ENCODE data around the gene ZP1.

Gene ZP1

DNA sequence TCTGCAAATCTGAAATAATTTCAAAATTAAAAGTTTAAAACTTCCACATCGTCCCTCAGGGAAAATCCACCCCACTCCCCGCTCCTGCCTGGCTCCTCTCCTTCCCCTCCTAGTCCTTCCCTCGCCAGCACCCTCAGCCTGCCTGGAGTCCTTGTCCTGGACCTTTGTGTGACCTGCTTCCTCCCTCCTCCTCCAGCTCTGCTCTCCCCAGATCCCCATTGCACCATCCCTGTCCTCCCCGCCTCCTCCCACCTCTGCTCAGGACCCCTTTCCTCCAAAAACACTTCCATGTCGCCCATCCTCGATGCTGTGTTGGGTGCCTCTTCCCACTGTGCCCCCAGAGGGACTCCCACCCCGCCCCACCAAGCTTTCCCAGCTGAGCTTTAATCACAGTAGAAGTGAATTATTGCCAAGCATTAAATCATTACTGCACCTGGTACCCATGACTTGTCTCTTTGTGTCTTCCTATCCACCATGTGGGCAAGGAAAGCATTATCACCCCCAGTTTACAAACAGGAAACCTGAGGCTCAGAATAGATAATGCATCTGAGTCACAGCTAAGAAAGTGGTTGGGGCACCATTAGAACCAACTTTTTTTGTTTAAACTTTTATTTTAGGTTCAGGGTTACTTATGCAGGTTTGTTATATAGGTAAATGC, 2.4 kb upstream of the ZP1 start:
- TF ChIP-seq, protein P1, sequence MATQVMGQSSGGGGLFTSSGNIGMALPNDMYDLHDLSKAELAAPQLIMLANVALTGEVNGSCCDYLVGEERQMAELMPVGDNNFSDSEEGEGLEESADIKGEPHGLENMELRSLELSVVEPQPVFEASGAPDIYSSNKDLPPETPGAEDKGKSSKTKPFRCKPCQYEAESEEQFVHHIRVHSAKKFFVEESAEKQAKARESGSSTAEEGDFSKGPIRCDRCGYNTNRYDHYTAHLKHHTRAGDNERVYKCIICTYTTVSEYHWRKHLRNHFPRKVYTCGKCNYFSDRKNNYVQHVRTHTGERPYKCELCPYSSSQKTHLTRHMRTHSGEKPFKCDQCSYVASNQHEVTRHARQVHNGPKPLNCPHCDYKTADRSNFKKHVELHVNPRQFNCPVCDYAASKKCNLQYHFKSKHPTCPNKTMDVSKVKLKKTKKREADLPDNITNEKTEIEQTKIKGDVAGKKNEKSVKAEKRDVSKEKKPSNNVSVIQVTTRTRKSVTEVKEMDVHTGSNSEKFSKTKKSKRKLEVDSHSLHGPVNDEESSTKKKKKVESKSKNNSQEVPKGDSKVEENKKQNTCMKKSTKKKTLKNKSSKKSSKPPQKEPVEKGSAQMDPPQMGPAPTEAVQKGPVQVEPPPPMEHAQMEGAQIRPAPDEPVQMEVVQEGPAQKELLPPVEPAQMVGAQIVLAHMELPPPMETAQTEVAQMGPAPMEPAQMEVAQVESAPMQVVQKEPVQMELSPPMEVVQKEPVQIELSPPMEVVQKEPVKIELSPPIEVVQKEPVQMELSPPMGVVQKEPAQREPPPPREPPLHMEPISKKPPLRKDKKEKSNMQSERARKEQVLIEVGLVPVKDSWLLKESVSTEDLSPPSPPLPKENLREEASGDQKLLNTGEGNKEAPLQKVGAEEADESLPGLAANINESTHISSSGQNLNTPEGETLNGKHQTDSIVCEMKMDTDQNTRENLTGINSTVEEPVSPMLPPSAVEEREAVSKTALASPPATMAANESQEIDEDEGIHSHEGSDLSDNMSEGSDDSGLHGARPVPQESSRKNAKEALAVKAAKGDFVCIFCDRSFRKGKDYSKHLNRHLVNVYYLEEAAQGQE (IDR thresholded peaks at IDR 0.05; ENCODE audit: insufficient read depth in 1 of 2, low read depth in 2 of 2, low read length in 2 of 2): no peak
- no peak for TF ChIP-seq TAF1 (IDR thresholded peaks at IDR 0.05; ENCODE audit: borderline replicate concordance, insufficient read depth, low read length)
- no peak for TF ChIP-seq SIN3A (IDR thresholded peaks at IDR 0.05; ENCODE audit: borderline replicate concordance, insufficient read depth, low read length)
- TF ChIP-seq FOXP2 (optimal IDR thresholded peaks at IDR 0.05; ENCODE audit: borderline replicate concordance, extremely low read depth, extremely low read length, insufficient read depth): no peak
- TF ChIP-seq POLR2AphosphoS5 (IDR thresholded peaks at IDR 0.05; ENCODE audit: low read depth, low read length): no peak

DNA sequence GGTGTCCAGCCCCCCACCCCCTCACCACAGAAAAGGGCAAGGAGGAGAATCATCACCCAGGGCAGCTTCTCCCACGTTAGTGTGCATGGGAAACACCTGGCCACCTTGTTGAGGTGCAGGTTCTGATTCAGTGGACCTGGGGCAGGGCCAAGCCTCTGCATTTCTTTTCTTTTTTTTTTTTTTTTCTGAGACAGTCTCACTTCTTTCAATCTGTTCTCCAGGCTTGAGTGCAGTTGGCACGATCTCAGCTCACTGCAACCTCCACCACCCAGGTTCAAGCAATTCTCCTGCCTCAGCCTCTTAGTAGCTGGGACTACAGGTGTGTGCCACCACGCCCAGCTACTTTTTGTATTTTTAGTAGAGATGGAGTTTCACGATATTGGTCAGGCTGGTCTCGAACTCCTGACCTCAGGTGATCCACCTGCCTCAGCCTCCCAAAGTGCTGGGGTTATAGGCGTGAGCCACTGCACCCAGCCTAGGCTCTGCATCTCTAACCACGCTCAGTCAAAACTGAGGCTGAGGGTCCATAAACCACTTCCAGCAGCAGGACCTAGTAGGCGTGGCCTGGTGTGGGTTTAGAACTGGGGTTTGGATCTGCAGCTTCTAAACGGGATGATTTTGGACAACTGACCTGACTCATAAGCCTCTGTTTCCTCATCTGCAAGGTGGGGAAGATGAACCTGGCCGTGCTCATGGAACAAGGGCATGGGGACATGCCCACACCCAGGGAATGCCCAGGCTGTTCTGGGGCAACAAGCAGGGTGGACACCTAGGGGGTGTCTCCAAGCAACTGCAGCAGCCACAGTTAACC, 734 bp downstream of the ZP1 start:
- no peak for TF ChIP-seq FOXP2 (optimal IDR thresholded peaks at IDR 0.05; ENCODE audit: borderline replicate concordance, extremely low read depth, extremely low read length, insufficient read depth)

DNA sequence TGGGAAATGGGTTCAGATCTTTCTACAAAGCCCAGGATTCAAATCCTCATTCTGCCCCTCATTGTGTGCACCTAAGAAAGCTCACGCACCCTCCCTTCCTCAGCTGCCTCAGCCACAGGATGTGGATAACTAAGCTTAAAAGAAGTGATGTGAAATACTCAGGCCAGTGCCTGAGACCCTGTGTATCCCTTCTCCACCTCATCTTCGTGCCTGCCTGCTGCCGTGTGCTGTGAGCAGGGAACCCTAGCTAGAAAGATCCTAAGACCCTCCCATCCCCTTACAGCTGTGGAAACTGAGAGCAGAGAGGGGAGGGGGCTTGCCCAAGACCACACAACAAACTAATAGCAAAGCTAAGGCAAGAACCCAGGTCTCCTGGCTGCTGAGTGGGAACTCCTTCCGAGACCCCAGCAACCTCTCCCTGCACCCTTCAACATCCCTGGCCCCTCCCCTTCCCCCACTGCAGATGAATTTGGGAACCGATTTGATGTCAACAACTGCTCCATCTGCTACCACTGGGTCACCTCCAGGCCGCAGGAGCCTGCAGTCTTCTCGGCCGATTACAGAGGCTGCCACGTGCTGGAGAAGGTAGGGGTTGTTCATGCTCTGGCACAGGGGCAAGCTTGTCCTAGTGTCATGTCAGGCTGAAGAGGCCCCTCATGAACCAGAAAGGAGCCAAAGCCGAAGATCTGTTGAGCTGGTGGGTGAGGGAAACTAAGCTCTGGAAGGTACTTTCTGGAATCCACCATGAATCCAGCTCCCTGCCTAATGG, 1.5 kb downstream of the ZP1 start:
- TF ChIP-seq TAF1 (IDR thresholded peaks at IDR 0.05; ENCODE audit: borderline replicate concordance, insufficient read depth, low read length): no peak
- no peak for TF ChIP-seq POLR2AphosphoS5 (IDR thresholded peaks at IDR 0.05; ENCODE audit: low read depth, low read length)
- TF ChIP-seq SIN3A (IDR thresholded peaks at IDR 0.05; ENCODE audit: borderline replicate concordance, insufficient read depth, low read length): no peak
- no peak for TF ChIP-seq FOXP2 (optimal IDR thresholded peaks at IDR 0.05; ENCODE audit: borderline replicate concordance, extremely low read depth, extremely low read length, insufficient read depth)
- TF ChIP-seq, protein P1 (IDR thresholded peaks at IDR 0.05; ENCODE audit: insufficient read depth in 1 of 2, low read depth in 2 of 2, low read length in 2 of 2): no peak

DNA sequence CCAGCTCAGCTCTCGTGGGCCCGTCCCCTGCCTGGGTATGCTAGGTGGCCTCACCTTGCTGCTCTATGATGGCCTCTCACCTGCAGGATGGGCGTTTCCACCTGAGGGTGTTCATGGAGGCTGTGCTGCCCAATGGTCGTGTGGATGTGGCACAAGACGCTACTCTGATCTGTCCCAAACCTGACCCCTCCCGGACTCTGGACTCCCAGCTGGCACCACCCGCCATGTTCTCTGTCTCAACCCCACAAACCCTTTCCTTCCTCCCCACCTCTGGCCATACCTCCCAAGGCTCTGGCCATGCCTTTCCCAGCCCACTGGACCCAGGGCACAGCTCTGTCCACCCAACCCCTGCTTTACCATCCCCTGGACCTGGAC, 2.1 kb downstream of the ZP1 start:
- TF ChIP-seq POLR2AphosphoS5 (IDR thresholded peaks at IDR 0.05; ENCODE audit: low read depth, low read length): no peak
- TF ChIP-seq, protein P1 (IDR thresholded peaks at IDR 0.05; ENCODE audit: insufficient read depth in 1 of 2, low read depth in 2 of 2, low read length in 2 of 2): no peak
- no peak for TF ChIP-seq SIN3A (IDR thresholded peaks at IDR 0.05; ENCODE audit: borderline replicate concordance, insufficient read depth, low read length)
- no peak for TF ChIP-seq TAF1 (IDR thresholded peaks at IDR 0.05; ENCODE audit: borderline replicate concordance, insufficient read depth, low read length)
- TF ChIP-seq FOXP2 (optimal IDR thresholded peaks at IDR 0.05; ENCODE audit: borderline replicate concordance, extremely low read depth, extremely low read length, insufficient read depth): no peak

DNA sequence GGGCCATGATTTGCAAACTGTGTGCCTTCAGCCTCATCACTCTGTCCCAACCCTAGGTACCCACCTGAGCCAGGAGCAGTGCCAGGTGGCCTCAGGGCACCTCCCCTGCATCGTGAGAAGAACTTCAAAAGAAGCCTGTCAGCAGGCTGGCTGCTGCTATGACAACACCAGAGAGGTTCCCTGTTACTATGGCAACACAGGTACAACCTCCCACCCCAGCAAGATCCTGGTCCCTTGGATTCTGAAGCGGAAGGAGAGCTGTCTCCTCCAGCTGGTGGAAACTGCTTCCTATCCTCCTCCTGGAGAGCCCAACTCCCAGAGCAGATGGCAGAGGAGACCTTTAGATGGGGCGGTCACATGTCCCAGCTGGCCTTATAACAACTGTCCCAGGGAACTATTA, 2.9 kb downstream of the ZP1 start:
- TF ChIP-seq POLR2AphosphoS5 (IDR thresholded peaks at IDR 0.05; ENCODE audit: low read depth, low read length): no peak
- TF ChIP-seq TAF1 (IDR thresholded peaks at IDR 0.05; ENCODE audit: borderline replicate concordance, insufficient read depth, low read length): no peak
- no peak for TF ChIP-seq FOXP2 (optimal IDR thresholded peaks at IDR 0.05; ENCODE audit: borderline replicate concordance, extremely low read depth, extremely low read length, insufficient read depth)
- TF ChIP-seq, protein P1 (IDR thresholded peaks at IDR 0.05; ENCODE audit: insufficient read depth in 1 of 2, low read depth in 2 of 2, low read length in 2 of 2): no peak
- TF ChIP-seq SIN3A (IDR thresholded peaks at IDR 0.05; ENCODE audit: borderline replicate concordance, insufficient read depth, low read length): no peak

Data from PFSK-1 (cell line).